ENCODE measurements around the gene GRAP2. TPM values are rescaled to one million over a fixed set of nuclear protein-coding genes. Genes with fewer than 3 reads are reported as not detected.
A peak's percentile ranks its signal among the peaks of the same experiment; 100 is the strongest.

The GRAP2 gene
- total and polyA plus RNA-seq, 9 of the 15 experiments (the other 6 are each of a cell fraction or from before 2014, with no cell fraction given) = 4.8 to 88.7 (median 60.4) TPM

DNA sequence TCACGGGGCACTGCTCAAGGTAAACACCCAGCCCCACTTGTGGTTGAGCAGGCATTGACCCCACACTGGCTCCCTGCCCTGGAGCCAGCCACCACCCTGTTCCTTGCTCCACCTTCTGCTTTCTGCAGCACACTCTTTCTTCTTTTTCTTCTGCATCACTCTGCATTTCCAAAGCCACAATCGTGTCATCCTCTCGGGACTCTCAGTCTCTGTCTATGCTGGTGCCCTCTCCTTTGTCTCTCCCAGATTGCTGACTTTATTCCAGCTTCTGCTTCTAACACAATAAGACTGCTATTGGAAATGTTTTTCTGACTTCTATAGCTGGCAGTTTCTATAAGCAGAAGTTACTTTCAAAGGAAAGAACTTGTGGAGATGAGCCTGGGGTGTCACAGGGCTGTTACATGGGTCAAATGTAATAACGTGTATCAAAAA, 14.4 kb downstream of the GRAP2 start:
- Histone ChIP-seq H3K27ac (ENCODE audit: extremely low read depth, low read depth, low read length) (peak overlapping the region; percentile 17; the same call in 1 of the 3 replicates), H3K4me3 (no peak overlapping the region), H3K27me3 (ENCODE audit: control insufficient read depth in 2 of 2, insufficient read depth in 2 of 2, low read length in 2 of 2) (no peaks in the 10 kb centered on the region), H3K9ac (ENCODE audit: insufficient read depth in 1 of 2, low read depth in 2 of 2, low read length in 2 of 2) (peak overlapping the region in 1 of 2 experiments; percentile 50; a peak in 1 of 4 replicates), H2AFZ (ENCODE audit: low read depth, low read length) (peak overlapping the region; percentile 15; the same call in 1 of the 2 replicates), H3K9me1 (ENCODE audit: control insufficient read depth, insufficient read depth, low read length) (no peaks in the 10 kb centered on the region), H3K36me3 (ENCODE audit: control insufficient read depth, insufficient read depth, low read length) (no peaks in the 10 kb centered on the region), H4K20me1 (replicated peaks; ENCODE audit: control insufficient read depth, insufficient read depth, low read length) (no peaks in the 10 kb centered on the region), H3K9me3 (replicated peaks; ENCODE audit: control insufficient read depth, insufficient read depth, low read depth, low read length) (no peaks in the 10 kb centered on the region), H3K4me2 (ENCODE audit: insufficient read depth, low read length) (no peak overlapping the region), H3K4me1 (replicated peaks in 1 of 2; ENCODE audit: control insufficient read depth in 2 of 2, insufficient read depth in 2 of 2, low read length in 2 of 2) (peaks cover 21 to 49% of the 10 kb centered on the region in 2 experiments), H3K79me2 (ENCODE audit: control insufficient read depth, insufficient read depth, low read length) (peaks cover 48% of the 10 kb centered on the region; the same call in 2 of the 3 replicates)
- FAIRE-seq = peak; percentile 37
- TF ChIP-seq XRCC5 (IDR thresholded peaks at IDR 0.05; ENCODE audit: low read depth, low read length) = no peak
- TF ChIP-seq PRMT5 (CRISPR knock-in tag; IDR thresholded peaks at IDR 0.05) = no peak
- no peak for TF ChIP-seq DIDO1 (tag; IDR thresholded peaks at IDR 0.05; ENCODE audit: low read depth)
- TF ChIP-seq ZNF699 (CRISPR knock-in tag; IDR thresholded peaks at IDR 0.05; ENCODE audit: insufficient replicate concordance) = no peak
- no peak for TF ChIP-seq ZNF175 (CRISPR knock-in tag; IDR thresholded peaks at IDR 0.05; ENCODE audit: low read depth)
- TF ChIP-seq POU5F1 (IDR thresholded peaks at IDR 0.05; ENCODE audit: borderline replicate concordance, low read depth, low read length, partially characterized antibody) = no peak
- TF ChIP-seq ZNF584 (CRISPR knock-in tag; IDR thresholded peaks at IDR 0.05; ENCODE audit: low read depth) = no peak
- no peak for TF ChIP-seq FOXP4 (CRISPR knock-in tag; IDR thresholded peaks at IDR 0.05; ENCODE audit: borderline replicate concordance)
- no peak for TF ChIP-seq MBD1 (CRISPR knock-in tag; IDR thresholded peaks at IDR 0.05)
- TF ChIP-seq KHSRP (IDR thresholded peaks at IDR 0.05) = no peak
- no peak for TF ChIP-seq KAT2B (IDR thresholded peaks at IDR 0.05; ENCODE audit: low read depth, low read length)
- TF ChIP-seq RBM14 (IDR thresholded peaks at IDR 0.05; ENCODE audit: borderline replicate concordance, insufficient read depth, low read depth, low read length) = no peak
- TF ChIP-seq HOMEZ (CRISPR knock-in tag; IDR thresholded peaks at IDR 0.05) = no peak
- TF ChIP-seq NCOA4 (IDR thresholded peaks at IDR 0.05; ENCODE audit: partially characterized antibody) = no peak
- DNase-seq (ENCODE audit: extremely low read depth in 1 of 4, low spot score in 3 of 4) = no peak
- intact Hi-C loops (cut with micrococcal nuclease) (no loop called here), in situ Hi-C loops (cut with MboI) (no loop called here)
- CTCF ChIA-PET (ENCODE audit: low intra/inter-chr PET ratio) = no interaction called here
- no peak; the same call in 2 of the 3 replicates for ATAC-seq
- POLR2A ChIA-PET = interaction anchor here (3.4 kb wide), 1 partner anchor 11 kb away, joined by 13 read pairs; no protein-coding TSS in a partner anchor
- WGBS (ENCODE audit: insufficient coverage, low coverage, missing lambda C conversion rate) = 23% methylated on average over 4 of the region's 4 CpGs
- no TSS peak for BruUV-seq (replicated peaks)

All from K562 (cell line).